Epidermal melanocyte (primary cell): ENCODE measurements around the gene BMPR1B.

Experiments
- DNase-seq: peaks from one replicate; pipeline ENCODE4 v3.0.0; 2011; ENCODE audit warnings: low spot score; ENCODE audit not compliant: insufficient read length

BMPR1B gene

GRCh38 chr4:95181243-95181995, 423.7 kb downstream of the BMPR1B start:
- no peak for DNase-seq

- DNase-seq: no peak
These were observed 424.2 kb downstream of the BMPR1B start for GRCh38 chr4:95181996-95182306.

GRCh38 chr4:95183656-95184408, 426.1 kb downstream of the BMPR1B start:
- no peak for DNase-seq

GRCh38 chr4:95186666-95187065, 428.9 kb downstream of the BMPR1B start:
- no peak for DNase-seq

GRCh38 chr4:95188701-95189370, 431.1 kb downstream of the BMPR1B start:
- no peak for DNase-seq

- no peak for DNase-seq
These were observed 433.1 kb downstream of the BMPR1B start for GRCh38 chr4:95190751-95191436.

GRCh38 chr4:95191537-95191936, 433.8 kb downstream of the BMPR1B start:
- DNase-seq: no peak

GRCh38 chr4:95193391-95194224, 435.9 kb downstream of the BMPR1B start:
- no peak for DNase-seq

- DNase-seq: no peak
These were observed 439.6 kb downstream of the BMPR1B start for GRCh38 chr4:95197353-95197752.

- DNase-seq: no peak
These were observed 441.2 kb downstream of the BMPR1B start for GRCh38 chr4:95198961-95199360.

GRCh38 chr4:95204267-95204844, 446.6 kb downstream of the BMPR1B start:
- DNase-seq: no peak

- DNase-seq: no peak
These were observed 447.1 kb downstream of the BMPR1B start for GRCh38 chr4:95204873-95205272.
